PC-9 (cell line): Measurements from ENCODE around the gene PLCG2. TPM values are rescaled to one million over a fixed set of nuclear protein-coding genes. Genes with fewer than 3 reads are reported as not detected.

ENCODE experiments used
- BruUV-seq: library from RNA; stranded (reverse); fragments of 400-500 nt; replicated peaks from 2 replicates; lab custom pipeline; 2021; lab: Mats Ljungman, UMichigan
- CTCF ChIA-PET: fragments of 300-600 bp; sonication (Branson Sonifier 250); formaldehyde crosslinking; loops from one replicate; lab custom pipeline; 2022; ENCODE audit warnings: antibody characterized with exemption; lab: Charles Lee
- POLR2A ChIA-PET: fragments of 300-600 bp; sonication (Branson Sonifier 250); formaldehyde crosslinking; loops from one replicate; lab custom pipeline; 2022; ENCODE audit warnings: antibody characterized with exemption; ENCODE audit not compliant: unreplicated experiment; lab: Charles Lee
- DNase-seq, 2 experiments: peaks; one replicate each; pipeline versions ENCODE4 v3.0.0 to v3.0.0-alpha.2; 2015 to 2022; ENCODE audit warnings: mixed read lengths in 1 of 2
- H2AFZ ChIP-seq: fragments of 200-600 bp; sonication (generic); 2 replicates; pipeline ENCODE4 v1.8.1; 2017; ENCODE audit warnings: antibody characterized with exemption
- H3F3A ChIP-seq: fragments of 200-600 bp; sonication (generic); 2 replicates; pipeline ENCODE4 v1.8.1; 2017; ENCODE audit warnings: antibody characterized with exemption, mild to moderate bottlenecking, low read depth; ENCODE audit not compliant: insufficient read depth
- H3K27ac ChIP-seq: fragments of 200-600 bp; sonication (generic); 2 replicates; pipeline ENCODE4 v1.6.1; 2016; ENCODE audit warnings: mixed run types
- H3K27me3 ChIP-seq: fragments of 200-600 bp; sonication (generic); 2 replicates; pipeline ENCODE4 v1.6.1; 2016; ENCODE audit warnings: low read depth, mixed run types; ENCODE audit not compliant: insufficient read depth
- H3K36me3 ChIP-seq: fragments of 200-600 bp; sonication (generic); 2 replicates; pipeline ENCODE4 v1.6.1; 2016; ENCODE audit warnings: low read depth, mixed run types
- H3K4me1 ChIP-seq: fragments of 200-600 bp; sonication (generic); replicated peaks from 2 replicates; pipeline ENCODE4 v1.6.1; 2016; ENCODE audit warnings: mixed run types; ENCODE audit not compliant: insufficient read depth
- H3K4me2 ChIP-seq: fragments of 200-600 bp; sonication (generic); 2 replicates; pipeline ENCODE4 v1.6.1; 2017; ENCODE audit warnings: mixed run types
- H3K4me3 ChIP-seq: fragments of 200-600 bp; sonication (generic); 2 replicates; pipeline ENCODE4 v1.6.1; 2016; ENCODE audit warnings: mixed run types
- H3K79me2 ChIP-seq: fragments of 200-600 bp; sonication (generic); 2 replicates; pipeline ENCODE4 v1.6.1; 2017; ENCODE audit warnings: low read depth, mixed run types
- H3K9me2 ChIP-seq: fragments of 200-600 bp; sonication (generic); 2 replicates; pipeline ENCODE4 v1.8.1; 2017; ENCODE audit warnings: mild to moderate bottlenecking; ENCODE audit not compliant: insufficient read depth
- H3K9me3 ChIP-seq: fragments of 200-600 bp; sonication (generic); 2 replicates; pipeline ENCODE4 v1.8.1; 2016; ENCODE audit warnings: low read depth; ENCODE audit not compliant: insufficient read depth
- H4K20me1 ChIP-seq: fragments of 200-600 bp; sonication (generic); 2 replicates; pipeline ENCODE4 v1.8.1; 2017; ENCODE audit not compliant: insufficient read depth
- EZH2 ChIP-seq: fragments of 200-600 bp; sonication (generic); IDR thresholded peaks from 2 replicates; pipeline ENCODE4 v1.8.0; 2017; ENCODE audit warnings: antibody characterized with exemption, low read depth
- intact Hi-C: fragments of 100-400 bp; cut with micrococcal nuclease; formaldehyde crosslinking; loops from one replicate; pipeline ENCODE4 v1.10.0; 2022; ENCODE audit not compliant: unreplicated experiment
- total RNA-seq: library from RNA; stranded (reverse); gene quantifications from 2 replicates; pipeline ENCODE4 v1.2.3, GENCODE V29; 2021
- TF ChIP-seq, protein P1 (sequence below): fragments of 200-600 bp; sonication (generic); conservative IDR thresholded peaks from 2 replicates; pipeline ENCODE4 v1.6.1; 2017; ENCODE audit warnings: mixed run types, antibody characterized with exemption, mild to moderate bottlenecking, moderate library complexity

The PLCG2 gene
- total RNA-seq, 1 experiment from 2014 or later = 10.8 TPM

- Histone ChIP-seq H3K27me3 (no peaks in the 10 kb centered on the region), H3K9me3 (no peaks in the 10 kb centered on the region), H3K4me3 (no peak overlapping the region), H3F3A (no peaks in the 10 kb centered on the region), H3K27ac (no peak overlapping the region), H3K79me2 (no peaks in the 10 kb centered on the region), H3K4me2 (no peak overlapping the region), H3K4me1 (no peaks in the 10 kb centered on the region), H3K9me2 (no peaks in the 10 kb centered on the region), H2AFZ (no peak overlapping the region), H3K36me3 (no peaks in the 10 kb centered on the region), H4K20me1 (no peaks in the 10 kb centered on the region)
- intact Hi-C loops = no loop called here
- no peak for DNase-seq
- CTCF ChIA-PET = no interaction called here
- POLR2A ChIA-PET = no interaction called here
- TF ChIP-seq, protein P1, sequence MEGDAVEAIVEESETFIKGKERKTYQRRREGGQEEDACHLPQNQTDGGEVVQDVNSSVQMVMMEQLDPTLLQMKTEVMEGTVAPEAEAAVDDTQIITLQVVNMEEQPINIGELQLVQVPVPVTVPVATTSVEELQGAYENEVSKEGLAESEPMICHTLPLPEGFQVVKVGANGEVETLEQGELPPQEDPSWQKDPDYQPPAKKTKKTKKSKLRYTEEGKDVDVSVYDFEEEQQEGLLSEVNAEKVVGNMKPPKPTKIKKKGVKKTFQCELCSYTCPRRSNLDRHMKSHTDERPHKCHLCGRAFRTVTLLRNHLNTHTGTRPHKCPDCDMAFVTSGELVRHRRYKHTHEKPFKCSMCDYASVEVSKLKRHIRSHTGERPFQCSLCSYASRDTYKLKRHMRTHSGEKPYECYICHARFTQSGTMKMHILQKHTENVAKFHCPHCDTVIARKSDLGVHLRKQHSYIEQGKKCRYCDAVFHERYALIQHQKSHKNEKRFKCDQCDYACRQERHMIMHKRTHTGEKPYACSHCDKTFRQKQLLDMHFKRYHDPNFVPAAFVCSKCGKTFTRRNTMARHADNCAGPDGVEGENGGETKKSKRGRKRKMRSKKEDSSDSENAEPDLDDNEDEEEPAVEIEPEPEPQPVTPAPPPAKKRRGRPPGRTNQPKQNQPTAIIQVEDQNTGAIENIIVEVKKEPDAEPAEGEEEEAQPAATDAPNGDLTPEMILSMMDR = no peak
- TF ChIP-seq EZH2 = no peak
- no TSS peak for BruUV-seq
Measured at GRCh38 chr16:81923296-81923695, 144.2 kb downstream of the PLCG2 start.

- ChIA-PET POLR2A (no interaction called here), CTCF (no interaction called here)
Measured at GRCh38 chr16:81925016-81925415, 145.9 kb downstream of the PLCG2 start.

GRCh38 chr16:81926036-81926435 is 146.9 kb downstream of the PLCG2 start:
- H3K4me1 ChIP-seq = no peaks in the 10 kb centered on the region
- H3K9me2 ChIP-seq = no peaks in the 10 kb centered on the region
- no peaks in the 10 kb centered on the region for H3K9me3 ChIP-seq
- H3K4me3 ChIP-seq = no peak overlapping the region
- H2AFZ ChIP-seq = no peak overlapping the region
- H3K79me2 ChIP-seq = no peaks in the 10 kb centered on the region
- no peaks in the 10 kb centered on the region for H3K36me3 ChIP-seq
- H3F3A ChIP-seq = no peaks in the 10 kb centered on the region
- intact Hi-C loops = no loop called here
- no TSS peak for BruUV-seq
- no peak for DNase-seq
- H3K27me3 ChIP-seq = no peaks in the 10 kb centered on the region
- CTCF ChIA-PET = no interaction called here
- TF ChIP-seq, protein P1 = no peak
- TF ChIP-seq EZH2 = no peak
- H3K4me2 ChIP-seq = no peak overlapping the region
- POLR2A ChIA-PET = interaction anchor here (1.0 kb wide), 1 partner anchor 274 kb away, joined by 3 read pairs; no protein-coding TSS in a partner anchor
- no peak overlapping the region for H3K27ac ChIP-seq
- H4K20me1 ChIP-seq = no peaks in the 10 kb centered on the region

More at GRCh38 chr16:81925016-81925415, 145.9 kb downstream of the PLCG2 start:
- Histone ChIP-seq H3K27ac (no peak overlapping the region), H2AFZ (no peak overlapping the region), H3K27me3 (no peaks in the 10 kb centered on the region), H3K4me2 (no peak overlapping the region), H3K36me3 (no peaks in the 10 kb centered on the region), H3K4me1 (no peaks in the 10 kb centered on the region), H4K20me1 (no peaks in the 10 kb centered on the region), H3F3A (no peaks in the 10 kb centered on the region), H3K4me3 (no peak overlapping the region), H3K9me2 (no peaks in the 10 kb centered on the region), H3K79me2 (no peaks in the 10 kb centered on the region), H3K9me3 (no peaks in the 10 kb centered on the region)
- no TSS peak for BruUV-seq
- no peak for DNase-seq
- intact Hi-C loops = no loop called here
- TF ChIP-seq, protein P1 = no peak
- TF ChIP-seq EZH2 = no peak
